CD14-positive monocyte (primary cell): ENCODE measurements around the gene MAD1L1. TPM values are rescaled to one million over a fixed set of nuclear protein-coding genes. Genes with fewer than 3 reads are reported as not detected.
A peak's percentile ranks its signal among the peaks of the same experiment; 100 is the strongest.

Experiments used
- DNase-seq, 3 donors: peaks; one replicate each; pipeline ENCODE4 v3.0.0-alpha.2; 2011 to 2022
- H2AFZ ChIP-seq: 2 replicates; pipeline ENCODE4 v1.6.0; 2012; ENCODE audit warnings: mild to moderate bottlenecking, low read depth, low read length, inconsistent platforms; ENCODE audit not compliant: insufficient read depth, poor library complexity, severe bottlenecking
- H3K27ac ChIP-seq, 2 donors: 1 replicate in 1 of 2; 2 replicates in 1 of 2; pipeline ENCODE4 v1.5.1; 2012 to 2013; ENCODE audit warnings: low read length in 2 of 2, control low read depth in 1 of 2, inconsistent platforms in 1 of 2, low read depth in 1 of 2, mild to moderate bottlenecking in 1 of 2
- H3K27me3 ChIP-seq, 2 donors: one replicate each; pipeline versions ENCODE4 v1.6.0 to v1.6.1; 2011 to 2013; ENCODE audit warnings: low read length in 2 of 2; ENCODE audit not compliant: control insufficient read depth in 2 of 2, insufficient read depth in 2 of 2
- H3K36me3 ChIP-seq, 2 donors: replicated peaks in 1 of 2; 1 replicate in 1 of 2; 2 replicates in 1 of 2; pipeline versions ENCODE4 v1.5.1 to v1.6.1; 2012 to 2013; ENCODE audit warnings: low read length in 2 of 2, control low read depth in 1 of 2, inconsistent platforms in 1 of 2, mild to moderate bottlenecking in 1 of 2; ENCODE audit not compliant: insufficient read depth in 2 of 2, control insufficient read depth in 1 of 2
- H3K4me1 ChIP-seq, 2 donors: 1 replicate in 1 of 2; 2 replicates in 1 of 2; pipeline versions ENCODE4 v1.5.1 to v1.6.1; 2012 to 2013; ENCODE audit warnings: low read length in 2 of 2, control low read depth in 1 of 2, inconsistent platforms in 1 of 2, mild to moderate bottlenecking in 1 of 2, moderate library complexity in 1 of 2; ENCODE audit not compliant: insufficient read depth in 2 of 2, control insufficient read depth in 1 of 2
- H3K4me2 ChIP-seq: replicated peaks from 2 replicates; pipeline ENCODE3; 2012; ENCODE audit warnings: low read length, moderate library complexity, mild to moderate bottlenecking; ENCODE audit not compliant: poor library complexity, severe bottlenecking; ENCODE audit errors: extremely low read depth
- H3K4me3 ChIP-seq, 3 experiments: fragments of 200-600 bp in 1 of 3; sonication (generic) in 1 of 3; replicated peaks in 1 of 3; 1 replicate in 2 of 3; 2 replicates in 1 of 3; pipeline ENCODE4 v1.5.1; 2011 to 2013; ENCODE audit warnings: low read length in 3 of 3, mild to moderate bottlenecking in 3 of 3, control low read depth in 2 of 3, low read depth in 2 of 3, inconsistent platforms in 1 of 3, moderate library complexity in 1 of 3
- H3K79me2 ChIP-seq: 2 replicates; pipeline ENCODE4 v1.6.0; 2012; ENCODE audit warnings: mild to moderate bottlenecking, control low read depth, inconsistent platforms, low read length, moderate library complexity; ENCODE audit not compliant: insufficient read depth
- H3K9ac ChIP-seq: 2 replicates; pipeline ENCODE4 v1.6.0; 2017; ENCODE audit warnings: low read length, mild to moderate bottlenecking; ENCODE audit not compliant: insufficient read depth, poor library complexity, severe bottlenecking
- H3K9me3 ChIP-seq, 2 donors: replicated peaks in 1 of 2; 1 replicate in 1 of 2; 2 replicates in 1 of 2; pipeline versions ENCODE4 v1.5.1 to v1.6.1; 2012 to 2013; ENCODE audit warnings: low read length in 2 of 2, control low read depth in 1 of 2; ENCODE audit not compliant: control insufficient read depth in 1 of 2, insufficient read depth in 1 of 2
- H4K20me1 ChIP-seq: 2 replicates; pipeline ENCODE4 v1.6.0; 2012; ENCODE audit warnings: mild to moderate bottlenecking, low read length, control low read depth, moderate library complexity; ENCODE audit not compliant: insufficient read depth
- H3K27ac Mint-ChIP-seq, 7 donors: one replicate each; pipeline ENCODE4 v1.8.0; 2020; ENCODE audit warnings: mild to moderate bottlenecking in 7 of 7, mixed read lengths in 7 of 7, moderate library complexity in 6 of 7, inconsistent platforms in 2 of 7
- H3K27me3 Mint-ChIP-seq, 3 donors: one replicate each; pipeline ENCODE4 v1.8.0; 2021 to 2022; ENCODE audit warnings: low read depth in 3 of 3, mild to moderate bottlenecking in 3 of 3, mixed read lengths in 3 of 3, moderate library complexity in 3 of 3, inconsistent platforms in 1 of 3
- H3K36me3 Mint-ChIP-seq, 2 donors: one replicate each; pipeline ENCODE4 v1.8.0; 2020; ENCODE audit warnings: mixed read lengths in 2 of 2, inconsistent platforms in 1 of 2, mild to moderate bottlenecking in 1 of 2
- H3K4me1 Mint-ChIP-seq: one replicate; pipeline ENCODE4 v1.8.0; 2020; ENCODE audit warnings: mild to moderate bottlenecking, mixed read lengths
- H3K4me3 Mint-ChIP-seq, 2 donors: one replicate each; pipeline ENCODE4 v1.8.0; 2020; ENCODE audit warnings: mild to moderate bottlenecking in 2 of 2, mixed read lengths in 2 of 2, moderate library complexity in 1 of 2
- H3K9me3 Mint-ChIP-seq, 7 donors: one replicate each; pipeline ENCODE4 v1.8.0; 2020 to 2022; ENCODE audit warnings: mixed read lengths in 7 of 7, mild to moderate bottlenecking in 6 of 7, moderate library complexity in 6 of 7, inconsistent platforms in 2 of 7
- WGBS: methylation state at CpG from one replicate; pipeline ENCODE4 v1.1.5; 2013; ENCODE audit warnings: missing lambda C conversion rate; ENCODE audit not compliant: insufficient coverage; 5-methylcytosine and 5-hydroxymethylcytosine counted together
- intact Hi-C, 2 donors: fragments of 100-400 bp; cut with micrococcal nuclease; formaldehyde crosslinking; loops; one replicate each; pipeline versions ENCODE4 v1.15.0 to v1.15.1; 2023
- polyA plus RNA-seq, 3 donors: library from polyadenylated mRNA; depleted of rRNA in 1 of 3; unstranded in 2 of 3; stranded (reverse) in 1 of 3; fragments of 300-500 nt in 2 of 3; fragments of >200 nt in 1 of 3; fragmentation: Illumina TruSeq in 2 of 3; gene quantifications; 1 replicate in 2 of 3; 2 replicates in 1 of 3; pipeline ENCODE4 v1.2.3, GENCODE V29; 2012 to 2021
- TF ChIP-seq, protein P1 (sequence below): fragments of 200-600 bp; IDR thresholded peaks from one replicate; pipeline ENCODE4 v1.8.0; 2022; ENCODE audit warnings: antibody characterized with exemption, mild to moderate bottlenecking

MAD1L1 gene
- polyA plus RNA-seq, 3 donors: 22.0 to 39.4 (median 33.2) TPM

DNA sequence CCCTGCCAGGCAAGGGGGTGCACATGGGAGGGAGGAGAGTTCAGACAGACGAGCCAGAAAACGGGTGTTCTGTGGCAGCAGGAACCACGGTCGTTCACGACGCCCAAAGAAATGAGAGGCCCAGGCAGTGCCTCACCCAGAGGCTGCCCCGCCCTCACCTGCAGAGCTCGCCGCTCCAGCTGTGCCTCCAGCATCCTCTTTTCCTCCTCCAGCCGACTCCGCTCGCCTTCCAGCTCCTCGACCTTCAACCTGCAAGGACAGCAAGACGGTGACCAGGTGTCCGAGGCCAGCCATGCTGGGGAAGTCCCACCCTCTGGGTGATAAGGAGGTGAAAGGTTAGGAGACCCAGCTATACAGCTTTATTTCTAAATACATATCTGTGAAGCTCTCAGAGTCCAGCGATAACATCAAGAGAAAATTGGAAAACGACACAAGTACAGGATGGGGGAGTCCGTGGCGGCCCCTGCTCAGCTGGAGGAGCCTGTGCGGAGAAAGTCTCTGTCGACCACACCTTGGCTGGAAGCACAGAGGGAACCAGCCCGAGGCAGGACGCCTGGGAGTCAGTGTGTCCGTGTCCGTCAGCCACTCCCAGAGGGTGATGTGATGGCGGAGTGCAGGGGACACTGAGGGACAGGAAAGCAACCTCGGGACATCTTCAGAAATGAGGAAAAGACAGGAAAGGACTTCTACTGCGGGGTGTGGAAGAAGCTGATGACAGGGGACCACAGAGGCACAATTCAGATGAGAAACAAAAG is 275.1 kb downstream of the MAD1L1 start:
- Histone ChIP-seq H3K9ac (no peak overlapping the region), H3K27ac (no peak overlapping the region), H3K79me2 (no peaks in the 10 kb centered on the region), H3K36me3 (peaks cover 7 to 35% of the 10 kb centered on the region in 2 donors), H3K27me3 (no peaks in the 10 kb centered on the region), H4K20me1 (no peaks in the 10 kb centered on the region), H2AFZ (no peak overlapping the region), H3K9me3 (peaks cover 5 to 9% of the 10 kb centered on the region in 2 donors), H3K4me3 (no peak overlapping the region), H3K4me2 (no peak overlapping the region), H3K4me1 (no peaks in the 10 kb centered on the region)
- TF ChIP-seq, protein P1, sequence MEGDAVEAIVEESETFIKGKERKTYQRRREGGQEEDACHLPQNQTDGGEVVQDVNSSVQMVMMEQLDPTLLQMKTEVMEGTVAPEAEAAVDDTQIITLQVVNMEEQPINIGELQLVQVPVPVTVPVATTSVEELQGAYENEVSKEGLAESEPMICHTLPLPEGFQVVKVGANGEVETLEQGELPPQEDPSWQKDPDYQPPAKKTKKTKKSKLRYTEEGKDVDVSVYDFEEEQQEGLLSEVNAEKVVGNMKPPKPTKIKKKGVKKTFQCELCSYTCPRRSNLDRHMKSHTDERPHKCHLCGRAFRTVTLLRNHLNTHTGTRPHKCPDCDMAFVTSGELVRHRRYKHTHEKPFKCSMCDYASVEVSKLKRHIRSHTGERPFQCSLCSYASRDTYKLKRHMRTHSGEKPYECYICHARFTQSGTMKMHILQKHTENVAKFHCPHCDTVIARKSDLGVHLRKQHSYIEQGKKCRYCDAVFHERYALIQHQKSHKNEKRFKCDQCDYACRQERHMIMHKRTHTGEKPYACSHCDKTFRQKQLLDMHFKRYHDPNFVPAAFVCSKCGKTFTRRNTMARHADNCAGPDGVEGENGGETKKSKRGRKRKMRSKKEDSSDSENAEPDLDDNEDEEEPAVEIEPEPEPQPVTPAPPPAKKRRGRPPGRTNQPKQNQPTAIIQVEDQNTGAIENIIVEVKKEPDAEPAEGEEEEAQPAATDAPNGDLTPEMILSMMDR: no peak
- Mint-ChIP-seq H3K4me3 (no peak overlapping the region), H3K27ac (peak overlapping the region in 3 of 7 donors; percentile 35 to 53 (median 43)), H3K36me3 (peaks cover 41 to 49% of the 10 kb centered on the region in 2 donors), H3K9me3 (peaks cover 8 to 16% (median 14%) of the 10 kb centered on the region in 7 donors), H3K27me3 (no peaks in the 10 kb centered on the region), H3K4me1 (no peaks in the 10 kb centered on the region)
- 100% methylated on average over 16 of the region's 28 CpGs for WGBS
- intact Hi-C loops: no loop called here
- DNase-seq: no peak

DNA sequence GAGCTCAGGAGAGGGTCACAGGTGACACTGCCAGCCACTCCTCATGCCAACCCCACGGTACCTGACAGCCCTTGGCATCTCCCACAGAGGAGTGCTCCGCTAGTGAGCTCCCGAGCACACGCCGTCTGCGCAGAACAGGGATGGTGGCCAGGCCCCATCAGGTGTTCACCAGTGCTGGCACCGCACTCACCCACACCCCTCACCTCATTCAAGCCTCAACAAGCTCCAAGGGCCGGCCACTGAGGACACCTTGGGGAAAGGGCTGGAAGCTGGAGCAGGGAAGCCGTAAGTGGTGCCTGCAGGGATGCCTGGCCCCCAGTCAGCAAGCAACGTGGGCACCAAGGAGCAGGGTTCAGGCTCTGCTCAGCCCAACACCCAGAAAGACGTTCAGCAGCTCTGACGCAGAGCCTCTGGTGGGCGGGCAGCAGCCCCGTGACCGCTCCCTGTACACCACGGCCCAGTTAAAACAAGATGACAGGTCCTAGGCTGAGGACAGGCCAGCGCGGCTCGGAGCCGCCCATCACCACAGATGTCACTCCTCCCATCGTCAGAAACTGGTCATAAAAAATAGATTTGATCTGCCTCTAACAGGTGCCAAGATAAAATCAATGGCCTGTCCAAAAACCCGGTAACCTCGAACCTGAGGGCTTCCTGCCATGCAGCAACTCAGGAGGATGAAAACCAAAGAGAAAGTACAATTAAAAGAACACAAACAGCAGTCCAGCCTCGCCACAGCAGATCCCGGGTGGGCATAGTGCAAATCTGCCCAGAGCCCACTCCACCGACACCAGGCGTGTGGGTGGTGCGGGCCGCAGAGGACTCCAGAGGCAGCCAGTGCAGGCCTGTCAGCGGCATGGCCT is 275.9 kb downstream of the MAD1L1 start:
- Histone ChIP-seq H2AFZ (no peak overlapping the region), H3K9me3 (peaks cover 2 to 4% of the 10 kb centered on the region in 2 donors), H3K27me3 (no peaks in the 10 kb centered on the region), H3K79me2 (no peaks in the 10 kb centered on the region), H3K36me3 (peaks cover 7 to 30% of the 10 kb centered on the region in 2 donors), H3K9ac (no peak overlapping the region), H4K20me1 (no peaks in the 10 kb centered on the region), H3K4me1 (peaks cover 0 to under 1% of the 10 kb centered on the region in 2 donors), H3K27ac (no peak overlapping the region), H3K4me2 (no peak overlapping the region), H3K4me3 (no peak overlapping the region)
- intact Hi-C loops: no loop called here
- Mint-ChIP-seq H3K27ac (peak overlapping the region in 2 of 7 donors; percentile 26 to 42), H3K4me1 (peaks cover 1% of the 10 kb centered on the region), H3K27me3 (no peaks in the 10 kb centered on the region), H3K9me3 (peaks cover 4 to 11% (median 7%) of the 10 kb centered on the region in 7 donors), H3K36me3 (peaks cover 36 to 46% of the 10 kb centered on the region in 2 donors), H3K4me3 (no peak overlapping the region)
- no peak for DNase-seq
- TF ChIP-seq, protein P1: no peak
- WGBS: 94% methylated on average over 25 of the region's 30 CpGs
